GM23248 (cell line): Measurements from ENCODE around the gene CACNB2.

ENCODE experiments used
- EZH2 ChIP-seq: fragments of 200-600 bp; sonication (generic); IDR thresholded peaks from 2 replicates; pipeline ENCODE4 v1.6.1; 2018; ENCODE audit warnings: antibody characterized with exemption, mild to moderate bottlenecking; ENCODE audit not compliant: insufficient read depth, poor library complexity, severe bottlenecking
- EZH2phosphoT487 ChIP-seq: fragments of 200-600 bp; sonication (generic); IDR thresholded peaks from 2 replicates; pipeline ENCODE4 v1.6.1; 2018; ENCODE audit warnings: antibody characterized with exemption, moderate library complexity, mild to moderate bottlenecking, low read depth; ENCODE audit not compliant: insufficient read depth

- TF ChIP-seq EZH2phosphoT487 = no peak
- TF ChIP-seq EZH2 = no peak
These were observed 179.4 kb downstream of the CACNB2 start for GRCh38 chr10:18319628-18320027.
